Stimulated activated CD4-positive, alpha-beta T cell treated with anti-CD3 and anti-CD28 coated beads, Interleukin-12 subunit alpha, Interleukin-12 subunit beta, amount 100 ng/mL, for 24 hours (primary cell): ENCODE results near the gene SSX4.
"Not testable (repeated sequence)": the region's sequence is repeated elsewhere in the genome, so short reads cannot be mapped to it uniquely, and the experiment has no call there.

Experiments
- DNase-seq, 2 experiments: peaks; one replicate each; pipeline ENCODE4 v3.0.0-alpha.2; 2020; ENCODE audit warnings: low read depth in 2 of 2

The SSX4 gene

DNA sequence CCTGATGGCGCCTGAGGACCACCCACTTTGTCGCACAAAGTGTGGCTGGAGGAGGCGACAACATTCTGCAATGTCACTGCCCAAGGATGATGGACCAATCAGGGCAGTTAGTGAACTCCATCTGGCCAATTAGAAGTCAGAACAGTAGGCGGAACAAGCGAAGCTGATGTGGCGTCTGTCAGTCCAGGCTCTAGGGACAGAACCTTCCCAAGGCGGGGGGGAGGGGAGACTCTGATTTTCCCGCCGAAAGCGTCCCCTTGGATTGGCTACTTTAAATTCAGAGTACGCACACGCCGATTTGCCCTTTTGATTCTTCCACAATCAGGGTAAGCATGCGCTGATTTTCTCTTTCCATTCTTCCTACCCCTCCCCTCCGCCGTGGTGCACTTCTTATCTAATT is at the start of gene SSX4:
Gene SSX4 (plus strand): TSS at position 301 of the 400 bp plus-strand sequence. CDS start 515 bp downstream, outside the sequence.
- not testable (repeated sequence) for DNase-seq

DNA sequence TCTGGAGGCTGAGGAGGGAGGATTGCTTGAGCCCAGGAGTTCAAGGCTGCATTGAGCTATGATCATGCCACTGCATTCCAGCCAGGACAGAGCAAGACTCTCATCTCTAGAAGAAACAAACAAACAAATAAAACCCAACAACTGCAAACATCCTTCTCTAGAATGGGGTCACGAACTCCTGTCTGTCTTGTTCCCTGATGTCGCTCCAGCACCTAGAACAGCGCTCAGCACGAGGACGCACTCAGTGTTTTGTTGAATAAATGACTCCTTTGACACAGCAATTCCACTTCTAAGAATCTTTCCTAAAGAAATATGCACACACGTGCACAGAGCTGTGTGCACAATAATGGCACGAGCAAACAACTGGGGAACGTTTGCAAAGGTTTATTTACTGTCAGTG is 37.3 kb upstream of the SSX4 start:
- DNase-seq, result not testable (repeated sequence)

DNA sequence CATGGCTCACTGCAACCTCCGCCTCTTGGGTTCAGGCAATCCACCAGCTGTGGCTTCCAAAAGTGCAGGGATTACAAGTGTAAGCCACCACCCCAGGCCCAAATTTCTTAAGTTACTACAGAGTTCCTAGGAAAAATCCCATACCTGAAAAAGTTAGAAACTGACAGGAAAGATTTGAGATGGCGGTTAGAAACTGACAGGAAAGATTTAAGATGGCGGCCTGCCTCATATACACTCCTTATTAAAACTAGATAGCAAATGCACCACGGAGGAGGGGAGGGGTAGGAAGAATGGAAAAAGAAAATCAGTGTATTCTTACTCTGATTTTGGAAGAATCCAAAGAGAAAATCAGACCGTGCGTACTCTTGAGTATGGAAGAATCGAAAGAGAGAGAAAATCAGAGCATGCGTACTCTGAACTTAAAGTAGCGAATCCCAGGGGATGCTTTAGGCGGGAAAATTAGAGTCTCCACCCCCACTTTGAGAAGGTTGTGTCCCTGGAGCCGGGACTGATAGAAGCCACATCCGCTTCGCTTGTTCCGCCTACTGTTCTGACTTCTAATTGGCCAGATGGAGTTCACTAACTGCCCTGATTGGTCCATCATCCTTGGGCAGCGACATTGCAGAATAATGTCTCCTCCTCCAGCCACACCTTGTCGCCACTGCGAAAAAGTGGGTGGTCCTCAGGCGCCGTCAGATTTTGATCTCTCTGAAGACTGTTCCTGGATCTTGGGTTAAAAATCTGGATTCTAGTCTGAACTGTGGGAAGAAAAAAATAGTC is 26.8 kb upstream of the SSX4 start, which contains the start of gene SSX3:
Gene SSX3 (minus strand): TSS at position 389 of the 780 bp plus-strand sequence. CDS start 1,454 bp downstream, outside the sequence.
- DNase-seq, result not testable (repeated sequence)

DNA sequence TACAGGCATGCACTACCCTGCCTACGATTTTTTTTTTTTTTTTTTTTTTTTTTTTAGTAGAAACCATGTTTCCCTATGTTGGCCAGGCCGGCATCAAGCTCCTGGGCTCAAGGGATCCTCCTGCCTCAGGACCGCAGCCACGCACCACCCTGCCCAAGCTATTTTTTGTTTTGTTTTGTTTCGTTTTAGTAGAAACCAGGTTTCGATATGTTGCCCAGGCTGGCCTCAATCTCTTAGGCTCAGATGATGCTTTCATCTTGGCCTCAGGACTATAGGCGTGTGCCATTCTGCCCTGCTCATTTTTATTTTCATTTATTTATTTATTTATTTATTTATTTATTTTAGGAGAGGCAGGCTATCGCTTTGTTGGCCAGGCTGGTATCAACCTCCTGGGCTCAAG is 25.7 kb upstream of the SSX4 start:
- no peak for DNase-seq

- not testable (repeated sequence) for DNase-seq
These were observed 24.1 kb upstream of the SSX4 start for GRCh38 chrX:48359281-48359680.

DNA sequence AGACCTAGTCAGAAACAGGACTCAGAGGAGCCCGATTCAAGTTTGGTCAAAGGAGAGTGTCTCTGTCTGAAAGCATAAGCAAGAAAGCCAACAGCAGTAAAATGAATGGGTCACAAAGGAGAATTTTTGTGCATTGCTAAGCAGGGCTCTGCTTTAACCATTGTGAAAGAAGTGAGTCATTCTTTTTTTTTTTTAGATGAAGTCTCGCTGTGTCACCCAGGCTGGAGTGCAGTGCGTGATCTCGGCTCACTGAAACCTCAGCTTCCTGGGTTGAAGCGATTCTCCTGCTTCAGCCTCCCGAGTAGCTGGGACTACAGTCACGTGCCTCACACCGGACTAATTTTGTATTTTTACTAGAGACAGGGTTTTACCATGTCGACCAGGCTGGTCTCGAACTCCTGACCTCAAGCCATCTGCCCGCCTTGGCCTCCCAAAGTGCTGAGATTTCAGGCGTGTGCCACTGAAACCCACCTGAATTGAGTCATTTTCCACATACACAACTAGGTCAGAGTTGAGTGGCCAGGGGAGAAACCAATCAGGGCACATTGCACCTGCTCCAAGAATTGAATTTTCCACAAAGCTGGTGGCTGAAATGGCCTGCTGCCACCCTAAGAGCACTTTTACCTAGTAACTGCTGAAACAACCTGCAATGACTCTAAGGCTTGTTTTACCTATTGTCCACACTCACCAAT is 15.5 kb upstream of the SSX4 start:
- not testable (repeated sequence) for DNase-seq

DNA sequence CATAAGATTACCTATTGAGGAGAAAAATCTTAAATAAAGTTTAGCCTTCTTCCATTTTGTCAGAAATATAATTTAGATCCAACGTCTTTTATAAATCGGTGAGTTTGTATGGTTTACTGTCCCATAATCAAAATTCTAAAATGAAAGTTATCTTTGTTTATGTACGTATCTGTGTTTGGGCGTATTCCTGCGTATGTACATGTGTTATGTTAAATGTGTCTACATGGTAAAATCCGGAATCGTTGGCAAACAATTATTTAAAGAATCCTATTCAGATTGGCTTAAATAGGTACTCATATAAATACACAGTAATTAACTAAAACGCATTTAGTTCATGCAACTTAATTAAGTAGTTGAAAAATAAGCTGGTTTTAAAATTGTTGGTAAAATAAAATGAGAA is 12.9 kb upstream of the SSX4 start:
- DNase-seq, result not testable (repeated sequence)

DNA sequence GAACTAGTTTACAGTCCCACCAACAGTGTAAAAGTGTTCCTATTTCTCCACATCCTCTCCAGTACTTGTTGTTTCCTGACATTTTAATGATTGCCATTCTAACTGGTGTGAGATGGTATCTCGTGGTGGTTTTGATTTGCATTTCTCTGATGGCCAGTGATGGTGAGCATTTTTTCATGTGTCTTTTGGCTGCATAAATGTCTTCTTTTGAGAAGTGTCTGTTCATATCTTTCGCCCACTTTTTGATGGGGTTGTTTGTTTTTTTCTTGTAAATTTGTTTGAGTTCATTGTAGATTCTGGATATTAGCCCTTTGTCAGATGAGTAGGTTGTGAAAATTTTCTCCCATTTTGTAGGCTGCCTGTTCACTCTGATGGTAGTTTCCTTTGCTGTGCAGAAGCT is 13.6 kb downstream of the SSX4 start:
- not testable (repeated sequence) for DNase-seq

DNA sequence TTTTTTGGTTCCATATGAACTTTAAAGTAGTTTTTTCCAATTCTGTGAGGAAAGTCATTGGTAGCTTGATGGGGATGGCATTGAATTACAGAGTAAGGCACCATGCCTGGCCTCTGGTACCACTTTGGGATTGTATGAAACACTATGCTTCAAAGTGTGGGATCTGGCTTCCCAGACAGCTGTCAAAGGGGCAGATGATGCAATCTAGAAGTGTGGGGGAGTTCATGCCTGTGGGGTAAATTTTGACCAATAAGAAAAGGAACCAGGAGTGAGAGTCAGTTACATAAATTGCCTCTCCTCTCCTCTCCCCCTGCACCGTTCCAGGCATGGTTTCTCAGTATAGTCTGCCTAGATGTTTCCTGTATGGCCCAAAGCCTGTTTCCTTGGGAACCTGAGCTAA is 14.5 kb downstream of the SSX4 start:
- DNase-seq, result not testable (repeated sequence)

DNA sequence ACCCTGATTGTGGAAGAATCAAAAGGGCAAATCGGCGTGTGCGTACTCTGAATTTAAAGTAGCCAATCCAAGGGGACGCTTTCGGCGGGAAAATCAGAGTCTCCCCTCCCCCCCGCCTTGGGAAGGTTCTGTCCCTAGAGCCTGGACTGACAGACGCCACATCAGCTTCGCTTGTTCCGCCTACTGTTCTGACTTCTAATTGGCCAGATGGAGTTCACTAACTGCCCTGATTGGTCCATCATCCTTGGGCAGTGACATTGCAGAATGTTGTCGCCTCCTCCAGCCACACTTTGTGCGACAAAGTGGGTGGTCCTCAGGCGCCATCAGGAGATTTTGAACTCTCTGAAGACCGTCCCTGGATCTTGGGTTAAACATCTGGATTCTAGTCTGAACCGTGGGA is 28.5 kb downstream of the SSX4 start, which contains the start of gene SSX4B:
Gene SSX4B (minus strand): TSS at position 101 of the 400 bp plus-strand sequence. CDS start 588 bp downstream, outside the sequence.
- not testable (repeated sequence) for DNase-seq

DNA sequence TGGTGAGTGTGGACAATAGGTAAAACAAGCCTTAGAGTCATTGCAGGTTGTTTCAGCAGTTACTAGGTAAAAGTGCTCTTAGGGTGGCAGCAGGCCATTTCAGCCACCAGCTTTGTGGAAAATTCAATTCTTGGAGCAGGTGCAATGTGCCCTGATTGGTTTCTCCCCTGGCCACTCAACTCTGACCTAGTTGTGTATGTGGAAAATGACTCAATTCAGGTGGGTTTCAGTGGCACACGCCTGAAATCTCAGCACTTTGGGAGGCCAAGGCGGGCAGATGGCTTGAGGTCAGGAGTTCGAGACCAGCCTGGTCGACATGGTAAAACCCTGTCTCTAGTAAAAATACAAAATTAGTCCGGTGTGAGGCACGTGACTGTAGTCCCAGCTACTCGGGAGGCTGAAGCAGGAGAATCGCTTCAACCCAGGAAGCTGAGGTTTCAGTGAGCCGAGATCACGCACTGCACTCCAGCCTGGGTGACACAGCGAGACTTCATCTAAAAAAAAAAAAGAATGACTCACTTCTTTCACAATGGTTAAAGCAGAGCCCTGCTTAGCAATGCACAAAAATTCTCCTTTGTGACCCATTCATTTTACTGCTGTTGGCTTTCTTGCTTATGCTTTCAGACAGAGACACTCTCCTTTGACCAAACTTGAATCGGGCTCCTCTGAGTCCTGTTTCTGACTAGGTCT is 43.8 kb downstream of the SSX4 start:
- DNase-seq, result not testable (repeated sequence)

DNA sequence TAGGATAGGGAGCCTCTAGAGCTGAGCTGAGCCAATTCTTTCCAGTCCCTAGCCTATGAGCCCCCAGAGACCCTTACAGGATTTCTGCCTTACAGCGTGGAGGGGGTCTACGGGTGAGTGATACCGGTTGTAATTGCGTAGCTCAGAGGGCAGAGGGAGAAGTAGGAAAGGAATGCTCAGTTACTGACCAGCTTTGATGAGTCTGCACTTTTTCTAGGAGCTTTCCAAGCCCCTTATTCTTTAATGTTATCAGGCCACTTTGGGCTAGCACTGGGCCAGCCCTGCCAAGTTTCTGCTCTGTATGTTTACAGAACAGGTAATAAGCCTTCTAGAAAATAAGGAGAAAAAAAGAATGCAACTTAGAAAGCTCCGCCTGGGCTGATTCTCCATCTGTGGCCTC is 46.3 kb downstream of the SSX4 start:
- not testable (repeated sequence) for DNase-seq

DNA sequence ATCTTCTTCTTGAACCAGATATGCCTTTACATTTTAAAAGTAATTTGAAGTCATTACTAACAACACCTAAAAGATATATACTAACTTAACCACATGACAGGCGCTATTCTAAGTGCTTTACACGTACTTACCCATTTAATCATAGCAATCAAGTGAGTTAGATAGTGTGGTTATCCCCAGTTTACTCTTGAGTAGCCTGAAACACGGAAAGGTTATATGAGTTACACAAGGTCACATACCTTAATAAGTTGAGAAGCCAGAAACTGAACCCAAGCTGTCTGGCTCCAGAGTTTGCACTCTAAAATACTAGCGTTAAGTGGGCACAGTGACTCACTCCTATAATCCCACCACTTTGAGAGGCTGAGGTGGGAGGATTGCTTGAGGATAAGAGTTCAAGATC is 46.8 kb downstream of the SSX4 start:
- not testable (repeated sequence) for DNase-seq

DNA sequence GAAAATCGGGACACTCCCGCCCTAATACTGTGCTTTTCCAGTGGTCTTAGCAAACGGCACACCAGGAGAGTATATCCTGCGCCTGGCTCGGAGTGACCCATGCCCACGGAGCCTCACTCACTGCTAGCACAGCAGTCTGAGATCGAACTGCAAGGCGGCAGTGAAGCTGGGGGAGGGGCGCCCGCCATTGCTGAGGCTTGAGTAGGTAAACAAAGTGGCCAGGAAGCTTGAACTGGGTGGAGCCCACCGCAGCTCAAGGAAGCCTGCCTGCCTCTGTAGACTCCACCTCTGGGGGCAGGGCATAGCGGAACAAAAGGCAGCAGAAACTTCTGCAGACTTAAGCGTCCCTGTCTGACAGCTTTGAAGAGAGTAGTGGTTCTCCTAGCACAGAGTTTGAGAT is 50.4 kb downstream of the SSX4 start:
- DNase-seq, result not testable (repeated sequence)
